Neuronal stem cell (in vitro differentiated cells): Measurements from ENCODE around the gene PPM1D.
"Not testable (repeated sequence)": the region's sequence is repeated elsewhere in the genome, so short reads cannot be mapped to it uniquely, and the experiment has no call there.

Experiments used
- DNase-seq: peaks from one replicate; pipeline ENCODE4 v3.0.0-alpha.2; 2013; ENCODE audit warnings: low spot score
- H2AFZ ChIP-seq: one replicate; pipeline ENCODE4 v1.6.1; 2013; ENCODE audit warnings: mild to moderate bottlenecking, low read length, inconsistent platforms
- H2AK5ac ChIP-seq: 2 replicates; pipeline ENCODE4 v1.6.1; 2013; ENCODE audit warnings: low read depth, mild to moderate bottlenecking, inconsistent platforms, low read length, moderate library complexity, mixed read lengths
- H2BK120ac ChIP-seq: 2 replicates; pipeline ENCODE4 v1.6.1; 2013; ENCODE audit warnings: low read depth, mild to moderate bottlenecking, inconsistent platforms, low read length, moderate library complexity, mixed read lengths
- H2BK12ac ChIP-seq: one replicate; pipeline ENCODE4 v1.6.1; 2013; ENCODE audit warnings: low read length, inconsistent platforms
- H2BK15ac ChIP-seq: 2 replicates; pipeline ENCODE4 v1.6.1; 2013; ENCODE audit warnings: mild to moderate bottlenecking, low read length, inconsistent platforms, mixed read lengths
- H2BK5ac ChIP-seq: one replicate; pipeline ENCODE4 v1.6.1; 2013; ENCODE audit warnings: inconsistent platforms, mild to moderate bottlenecking, low read length, moderate library complexity
- H3K14ac ChIP-seq: one replicate; pipeline ENCODE4 v1.6.1; 2013; ENCODE audit warnings: low read length, inconsistent platforms
- H3K18ac ChIP-seq: 2 replicates; pipeline ENCODE4 v1.6.1; 2013; ENCODE audit warnings: low read length, inconsistent platforms
- H3K23ac ChIP-seq: 2 replicates; pipeline ENCODE4 v1.6.1; 2013; ENCODE audit warnings: low read depth, mild to moderate bottlenecking, mixed read lengths, low read length, inconsistent platforms; ENCODE audit not compliant: poor library complexity
- H3K27ac ChIP-seq: replicated peaks from 3 replicates; pipeline ENCODE4 v1.5.1; 2013; ENCODE audit warnings: low read length, inconsistent platforms
- H3K27me3 ChIP-seq, 3 experiments: 2 replicates each; pipeline ENCODE4 v1.6.1; 2013; ENCODE audit warnings: low read length in 3 of 3, mild to moderate bottlenecking in 2 of 3, inconsistent platforms in 1 of 3, low read depth in 1 of 3, mixed read lengths in 1 of 3, moderate library complexity in 1 of 3; ENCODE audit not compliant: control insufficient read depth in 3 of 3, insufficient read depth in 3 of 3
- H3K36me3 ChIP-seq, 2 donors: replicated peaks in 1 of 2; 2 replicates each; pipeline ENCODE4 v1.6.1; 2013; ENCODE audit warnings: low read length in 2 of 2; ENCODE audit not compliant: control insufficient read depth in 2 of 2, insufficient read depth in 2 of 2
- H3K4ac ChIP-seq: 2 replicates; pipeline ENCODE4 v1.6.1; 2013; ENCODE audit warnings: inconsistent platforms, mild to moderate bottlenecking, low read length, moderate library complexity
- H3K4me1 ChIP-seq, 2 donors: 1 replicate in 1 of 2; 2 replicates in 1 of 2; pipeline ENCODE4 v1.6.1; 2013; ENCODE audit warnings: low read length in 2 of 2, low read depth in 1 of 2; ENCODE audit not compliant: control insufficient read depth in 2 of 2, insufficient read depth in 1 of 2
- H3K4me2 ChIP-seq: one replicate; pipeline ENCODE4 v1.6.1; 2013; ENCODE audit warnings: mild to moderate bottlenecking, low read length, inconsistent platforms; ENCODE audit not compliant: insufficient read depth, poor library complexity, severe bottlenecking
- H3K4me3 ChIP-seq, 2 donors: 2 replicates each; pipeline ENCODE4 v1.5.1; 2013; ENCODE audit warnings: low read length in 2 of 2, mild to moderate bottlenecking in 2 of 2, inconsistent platforms in 1 of 2, moderate library complexity in 1 of 2
- H3K79me1 ChIP-seq: one replicate; pipeline ENCODE4 v1.6.1; 2013; ENCODE audit warnings: low read depth, mild to moderate bottlenecking, inconsistent platforms, low read length, moderate library complexity
- H3K9ac ChIP-seq: one replicate; pipeline ENCODE4 v1.6.1; 2013; ENCODE audit warnings: mild to moderate bottlenecking, low read depth, low read length, inconsistent platforms; ENCODE audit not compliant: poor library complexity
- H3K9me3 ChIP-seq, 2 donors: replicated peaks in 1 of 2; 2 replicates each; pipeline versions ENCODE3 to v1.6.1; 2013; ENCODE audit warnings: low read length in 2 of 2, mild to moderate bottlenecking in 2 of 2, inconsistent platforms in 1 of 2, low read depth in 1 of 2, mixed read lengths in 1 of 2, moderate library complexity in 1 of 2; ENCODE audit not compliant: control insufficient read depth in 2 of 2, insufficient read depth in 1 of 2
- H4K8ac ChIP-seq: one replicate; pipeline ENCODE4 v1.6.1; 2013; ENCODE audit warnings: low read depth, mild to moderate bottlenecking, inconsistent platforms, low read length, moderate library complexity
- H4K91ac ChIP-seq: one replicate; pipeline ENCODE4 v1.6.1; 2013; ENCODE audit warnings: low read length, low read depth, mild to moderate bottlenecking, inconsistent platforms; ENCODE audit not compliant: poor library complexity
- WGBS, 2 donors: extraction: QIAGEN DNeasy Blood & Tissue Kit; methylation state at CpG; one replicate each; pipeline ENCODE4 v1.1.7; 2013; ENCODE audit warnings: missing lambda C conversion rate in 2 of 2, mixed read lengths in 1 of 2; ENCODE audit not compliant: insufficient read length in 2 of 2, insufficient replicate concordance in 1 of 2; ENCODE audit errors: extremely low coverage in 2 of 2; 5-methylcytosine and 5-hydroxymethylcytosine counted together

Gene PPM1D

DNA sequence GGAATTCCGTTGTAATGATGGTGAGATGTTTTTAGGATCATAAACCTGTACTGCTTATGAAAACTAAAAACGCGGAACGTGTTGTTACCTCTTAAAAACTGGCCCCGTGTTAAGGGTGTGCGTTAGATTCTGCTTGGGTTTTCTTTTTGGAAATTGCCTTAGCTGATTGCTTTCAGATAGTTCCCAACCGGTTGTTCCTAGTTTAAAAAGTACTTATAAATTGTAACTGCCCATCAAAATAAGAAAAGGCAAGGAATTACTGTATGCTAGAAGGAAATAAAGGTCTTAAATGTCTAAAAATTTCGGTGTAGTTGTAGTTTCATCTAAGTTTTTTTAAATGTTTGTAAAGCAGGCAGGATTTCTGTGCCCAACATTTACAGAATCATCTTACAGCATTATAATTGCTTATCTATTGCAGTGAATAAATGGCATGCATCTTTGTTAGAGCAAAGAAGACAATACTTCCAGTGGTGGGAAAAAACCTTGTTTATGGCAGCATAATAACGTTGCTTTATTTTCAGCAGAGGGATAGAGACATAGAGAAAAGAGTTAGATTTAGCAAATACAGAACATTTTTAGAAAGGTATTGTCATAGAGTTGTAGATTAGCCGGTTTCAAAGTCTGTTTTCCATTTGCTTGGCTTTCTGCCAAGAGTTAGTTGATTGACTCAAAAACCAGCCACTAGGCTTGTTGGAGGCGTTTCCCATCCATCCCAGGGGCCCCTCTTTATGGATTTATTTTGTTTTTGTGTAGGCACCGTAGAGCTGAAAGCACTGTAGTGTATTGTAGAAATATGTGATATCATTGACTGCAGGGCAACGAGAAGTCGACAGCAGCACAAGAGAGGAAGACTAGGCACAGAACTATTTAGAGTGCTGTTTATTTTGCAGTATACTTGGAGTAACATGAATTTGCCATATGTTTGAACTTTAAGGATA is 1.7 kb downstream of the PPM1D start:
- H3K4me3 ChIP-seq: peak overlapping the region; percentile 85 to 91
- peaks cover 8% of the 10 kb centered on the region for H3K79me1 ChIP-seq
- no peak overlapping the region for H4K8ac ChIP-seq
- no peak overlapping the region for H2AFZ ChIP-seq
- H3K14ac ChIP-seq: no peak overlapping the region
- no CpG with 5 or more reads among the region's 14 CpGs for WGBS, 2 donors
- no peak overlapping the region for H3K9ac ChIP-seq
- H3K18ac ChIP-seq: no peak overlapping the region
- no peak overlapping the region for H2BK15ac ChIP-seq
- H2AK5ac ChIP-seq: no peak overlapping the region
- H3K4me2 ChIP-seq: peak overlapping the region; percentile 45
- no peak overlapping the region for H2BK12ac ChIP-seq
- H3K4ac ChIP-seq: no peak overlapping the region
- H3K27ac ChIP-seq: no peak overlapping the region
- H3K4me1 ChIP-seq: peaks cover 2 to 3% of the 10 kb centered on the region in 2 donors
- H4K91ac ChIP-seq: no peak overlapping the region
- H3K23ac ChIP-seq: no peak overlapping the region
- H3K36me3 ChIP-seq: peaks cover 0 to 6% of the 10 kb centered on the region in 2 donors
- no peak overlapping the region for H2BK5ac ChIP-seq
- H3K27me3 ChIP-seq: no peaks in the 10 kb centered on the region
- H3K9me3 ChIP-seq: no peaks in the 10 kb centered on the region
- H2BK120ac ChIP-seq: no peak overlapping the region
- DNase-seq: peak; percentile 36

DNA sequence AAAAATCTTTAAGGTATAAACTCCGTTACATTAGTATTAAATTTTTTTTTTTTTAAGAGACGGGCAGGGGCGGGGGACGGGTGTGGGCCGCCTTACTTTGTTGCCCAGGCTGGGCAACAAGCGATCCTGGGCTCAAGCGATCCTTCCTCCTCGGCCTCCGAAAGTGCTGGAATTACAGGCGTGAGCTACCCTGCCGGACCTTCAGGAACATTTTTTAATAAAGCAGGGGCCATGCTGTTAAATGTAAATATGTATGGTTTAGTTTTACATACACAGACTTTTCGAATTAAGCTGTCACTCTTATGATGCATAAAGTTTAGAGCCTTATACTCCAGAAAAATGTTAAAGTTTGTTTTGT is 2.4 kb downstream of the PPM1D start:
- H3K4ac ChIP-seq: no peak overlapping the region
- H3K4me2 ChIP-seq: peak overlapping the region; percentile 22
- H3K4me3 ChIP-seq: peak overlapping the region; percentile 85 to 91
- no CpG with 5 or more reads among the region's 12 CpGs for WGBS, 2 donors
- H3K9ac ChIP-seq: no peak overlapping the region
- H2BK15ac ChIP-seq: no peak overlapping the region
- no peak overlapping the region for H2AK5ac ChIP-seq
- H3K27ac ChIP-seq: no peak overlapping the region
- H3K4me1 ChIP-seq: peaks cover 2 to 3% of the 10 kb centered on the region in 2 donors
- no peak overlapping the region for H3K23ac ChIP-seq
- peaks cover 8% of the 10 kb centered on the region for H3K79me1 ChIP-seq
- no peak overlapping the region for H4K91ac ChIP-seq
- no peaks in the 10 kb centered on the region for H3K27me3 ChIP-seq
- no peak overlapping the region for H2BK12ac ChIP-seq
- peaks cover 0 to 6% of the 10 kb centered on the region in 2 donors for H3K36me3 ChIP-seq
- no peak overlapping the region for H3K14ac ChIP-seq
- no peak overlapping the region for H2BK5ac ChIP-seq
- DNase-seq: no peak
- H4K8ac ChIP-seq: no peak overlapping the region
- H2AFZ ChIP-seq: no peak overlapping the region
- H2BK120ac ChIP-seq: no peak overlapping the region
- no peaks in the 10 kb centered on the region for H3K9me3 ChIP-seq
- no peak overlapping the region for H3K18ac ChIP-seq

DNA sequence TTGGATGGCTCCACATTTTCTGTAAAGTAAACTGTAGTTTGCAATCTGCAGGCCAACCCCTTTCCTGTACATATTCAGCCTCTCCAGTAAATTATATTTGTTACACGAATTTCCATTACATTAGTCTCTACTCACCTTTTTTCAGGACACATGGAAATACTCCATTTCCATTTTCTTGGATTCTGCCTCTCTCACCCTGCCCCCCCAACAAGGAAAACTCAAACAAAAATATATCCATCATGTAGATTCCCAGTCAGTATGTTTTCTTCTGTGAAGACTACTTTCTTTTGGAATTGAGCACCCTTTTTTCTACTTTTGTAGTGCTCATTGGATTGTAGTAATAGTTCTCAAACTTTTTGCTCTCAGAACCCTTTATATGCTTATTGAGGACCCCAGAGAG is 2.9 kb downstream of the PPM1D start:
- Histone ChIP-seq H3K9me3 (no peaks in the 10 kb centered on the region), H2AK5ac (no peak overlapping the region), H3K9ac (no peak overlapping the region), H2AFZ (no peak overlapping the region), H2BK120ac (no peak overlapping the region), H2BK5ac (no peak overlapping the region), H3K4ac (no peak overlapping the region), H3K79me1 (peaks cover 8% of the 10 kb centered on the region), H2BK12ac (no peak overlapping the region), H3K4me2 (no peak overlapping the region), H2BK15ac (no peak overlapping the region), H3K18ac (no peak overlapping the region), H3K36me3 (peaks cover 0 to 10% of the 10 kb centered on the region in 2 donors), H4K91ac (no peak overlapping the region), H3K27ac (no peak overlapping the region), H3K27me3 (no peaks in the 10 kb centered on the region), H3K4me1 (peaks cover 2 to 3% of the 10 kb centered on the region in 2 donors), H4K8ac (no peak overlapping the region), H3K4me3 (peak overlapping the region in 1 of 2 donors; percentile 85), H3K23ac (no peak overlapping the region), H3K14ac (no peak overlapping the region)
- no peak for DNase-seq
- no CpG with 5 or more reads among the region's 1 CpG for WGBS, 2 donors

DNA sequence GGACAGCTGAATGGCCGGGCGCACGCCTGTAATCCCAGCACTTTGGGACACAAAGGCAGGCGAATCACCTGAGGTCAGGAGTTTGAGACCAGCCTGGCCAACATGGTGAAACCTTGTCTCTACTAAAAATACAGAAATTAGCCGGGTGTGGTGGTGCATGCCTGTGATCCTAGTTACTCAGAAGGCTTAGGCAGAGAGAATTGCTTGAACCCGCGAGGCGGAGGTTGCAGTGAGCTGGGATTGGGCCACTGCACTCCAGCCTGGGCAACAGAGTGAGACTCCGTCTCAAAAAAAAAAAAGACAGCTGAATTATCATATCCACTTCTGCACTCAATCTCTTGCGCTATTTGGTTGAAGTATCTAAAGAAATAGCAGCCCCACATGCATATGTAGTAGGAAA is 3.5 kb downstream of the PPM1D start:
- H4K8ac ChIP-seq, H2BK15ac ChIP-seq, H3K79me1 ChIP-seq, H3K4me2 ChIP-seq, DNase-seq, H3K18ac ChIP-seq, H2AK5ac ChIP-seq, H2AFZ ChIP-seq, H3K23ac ChIP-seq, H4K91ac ChIP-seq, H3K4ac ChIP-seq, H2BK5ac ChIP-seq, H2BK12ac ChIP-seq, H3K14ac ChIP-seq, H3K9me3 ChIP-seq, H3K27ac ChIP-seq, H3K9ac ChIP-seq, H3K27me3 ChIP-seq, H2BK120ac ChIP-seq, H3K4me1 ChIP-seq: not testable (repeated sequence)
- no CpG with 5 or more reads among the region's 10 CpGs for WGBS, 2 donors
- H3K4me3 ChIP-seq: peak overlapping the region in 1 of 2 donors; percentile 85
- peaks cover 0 to 11% of the 10 kb centered on the region in 2 donors for H3K36me3 ChIP-seq
